ENCODE measurements around the gene SNRPD3.

SNRPD3 gene

GRCh38 chr22:24532075-24532474 lies 23.7 kb upstream of the SNRPD3 start:
- no CpG with 5 or more reads among the region's 1 CpG for WGBS (ENCODE audit: insufficient coverage, insufficient read length)
- no peaks in the 10 kb centered on the region for H3K27me3 ChIP-seq (ENCODE audit: control insufficient read depth, insufficient read depth, low read length)
- H3K27ac ChIP-seq (ENCODE audit: low read length): no peak overlapping the region
- no peaks in the 10 kb centered on the region for H3K9me3 ChIP-seq (ENCODE audit: control insufficient read depth, insufficient read depth, low read length)
- no peaks in the 10 kb centered on the region for H3K36me3 ChIP-seq (ENCODE audit: control insufficient read depth, insufficient read depth, low read length)
- no peak for DNase-seq (ENCODE audit: low read depth, low spot score)
- no peak overlapping the region for H3K4me3 ChIP-seq (ENCODE audit: low read length)
- 0 out of 2 replicates have a peak, but pooled peaks cover 1% of the 10 kb centered on the region for H3K4me1 ChIP-seq (ENCODE audit: control insufficient read depth, insufficient read depth, low read length)

GRCh38 chr22:24535348-24535747 lies 20.5 kb upstream of the SNRPD3 start:
- Histone ChIP-seq H3K4me3 (ENCODE audit: low read length) (no peak overlapping the region), H3K4me1 (ENCODE audit: control insufficient read depth, insufficient read depth, low read length) (0 out of 2 replicates have a peak, but pooled peaks cover 1% of the 10 kb centered on the region), H3K9me3 (ENCODE audit: control insufficient read depth, insufficient read depth, low read length) (no peaks in the 10 kb centered on the region), H3K36me3 (ENCODE audit: control insufficient read depth, insufficient read depth, low read length) (no peaks in the 10 kb centered on the region), H3K27ac (ENCODE audit: low read length) (no peak overlapping the region), H3K27me3 (ENCODE audit: control insufficient read depth, insufficient read depth, low read length) (no peaks in the 10 kb centered on the region)
- WGBS (ENCODE audit: insufficient coverage, insufficient read length): no CpG with 5 or more reads among the region's 4 CpGs
- no peak for DNase-seq (ENCODE audit: low read depth, low spot score)

GRCh38 chr22:24536089-24536488 lies 19.7 kb upstream of the SNRPD3 start:
- no peak for DNase-seq (ENCODE audit: low read depth, low spot score)
- Histone ChIP-seq H3K36me3 (ENCODE audit: control insufficient read depth, insufficient read depth, low read length) (no peaks in the 10 kb centered on the region), H3K27ac (ENCODE audit: low read length) (no peak overlapping the region), H3K4me3 (ENCODE audit: low read length) (no peak overlapping the region), H3K9me3 (ENCODE audit: control insufficient read depth, insufficient read depth, low read length) (no peaks in the 10 kb centered on the region), H3K4me1 (ENCODE audit: control insufficient read depth, insufficient read depth, low read length) (0 out of 2 replicates have a peak, but pooled peaks cover 1% of the 10 kb centered on the region), H3K27me3 (ENCODE audit: control insufficient read depth, insufficient read depth, low read length) (no peaks in the 10 kb centered on the region)
- WGBS (ENCODE audit: insufficient coverage, insufficient read length): no CpG with 5 or more reads among the region's 3 CpGs

GRCh38 chr22:24540470-24540869 lies 15.3 kb upstream of the SNRPD3 start:
- no peak for DNase-seq (ENCODE audit: low read depth, low spot score)
- WGBS (ENCODE audit: insufficient coverage, insufficient read length): no CpG with 5 or more reads among the region's 2 CpGs
- H3K9me3 ChIP-seq (ENCODE audit: control insufficient read depth, insufficient read depth, low read length): no peaks in the 10 kb centered on the region
- no peak overlapping the region for H3K4me3 ChIP-seq (ENCODE audit: low read length)
- no peaks in the 10 kb centered on the region for H3K27me3 ChIP-seq (ENCODE audit: control insufficient read depth, insufficient read depth, low read length)
- H3K36me3 ChIP-seq (ENCODE audit: control insufficient read depth, insufficient read depth, low read length): peaks cover 20% of the 10 kb centered on the region
- no peaks in the 10 kb centered on the region for H3K4me1 ChIP-seq (ENCODE audit: control insufficient read depth, insufficient read depth, low read length)
- no peak overlapping the region for H3K27ac ChIP-seq (ENCODE audit: low read length)

- no peaks in the 10 kb centered on the region for H3K27me3 ChIP-seq (ENCODE audit: control insufficient read depth, insufficient read depth, low read length)
- H3K27ac ChIP-seq (ENCODE audit: low read length): no peak overlapping the region
- no peak overlapping the region for H3K4me3 ChIP-seq (ENCODE audit: low read length)
- H3K9me3 ChIP-seq (ENCODE audit: control insufficient read depth, insufficient read depth, low read length): no peaks in the 10 kb centered on the region
- no peaks in the 10 kb centered on the region for H3K4me1 ChIP-seq (ENCODE audit: control insufficient read depth, insufficient read depth, low read length)
- peaks cover 26% of the 10 kb centered on the region for H3K36me3 ChIP-seq (ENCODE audit: control insufficient read depth, insufficient read depth, low read length)
- DNase-seq (ENCODE audit: low read depth, low spot score): no peak
- no CpG with 5 or more reads among the region's 6 CpGs for WGBS (ENCODE audit: insufficient coverage, insufficient read length)
These were observed 13.9 kb upstream of the SNRPD3 start for GRCh38 chr22:24541681-24542515.

GRCh38 chr22:24542641-24543040 lies 13.2 kb upstream of the SNRPD3 start:
- Histone ChIP-seq H3K27me3 (ENCODE audit: control insufficient read depth, insufficient read depth, low read length) (no peaks in the 10 kb centered on the region), H3K9me3 (ENCODE audit: control insufficient read depth, insufficient read depth, low read length) (no peaks in the 10 kb centered on the region), H3K36me3 (ENCODE audit: control insufficient read depth, insufficient read depth, low read length) (peaks cover 31% of the 10 kb centered on the region), H3K4me3 (ENCODE audit: low read length) (no peak overlapping the region), H3K27ac (ENCODE audit: low read length) (no peak overlapping the region), H3K4me1 (ENCODE audit: control insufficient read depth, insufficient read depth, low read length) (no peaks in the 10 kb centered on the region)
- no peak for DNase-seq (ENCODE audit: low read depth, low spot score)
- WGBS (ENCODE audit: insufficient coverage, insufficient read length): no CpG with 5 or more reads among the region's 9 CpGs

GRCh38 chr22:24543185-24543601 lies 12.6 kb upstream of the SNRPD3 start:
- Histone ChIP-seq H3K4me1 (ENCODE audit: control insufficient read depth, insufficient read depth, low read length) (no peaks in the 10 kb centered on the region), H3K27me3 (ENCODE audit: control insufficient read depth, insufficient read depth, low read length) (no peaks in the 10 kb centered on the region), H3K36me3 (ENCODE audit: control insufficient read depth, insufficient read depth, low read length) (peaks cover 35% of the 10 kb centered on the region), H3K4me3 (ENCODE audit: low read length) (no peak overlapping the region), H3K27ac (ENCODE audit: low read length) (no peak overlapping the region), H3K9me3 (ENCODE audit: control insufficient read depth, insufficient read depth, low read length) (no peaks in the 10 kb centered on the region)
- WGBS (ENCODE audit: insufficient coverage, insufficient read length): no CpG with 5 or more reads among the region's 7 CpGs
- DNase-seq (ENCODE audit: low read depth, low spot score): no peak

- H3K27ac ChIP-seq (ENCODE audit: low read length): no peak overlapping the region
- DNase-seq (ENCODE audit: low read depth, low spot score): no peak
- H3K36me3 ChIP-seq (ENCODE audit: control insufficient read depth, insufficient read depth, low read length): peaks cover 37% of the 10 kb centered on the region
- no peak overlapping the region for H3K4me3 ChIP-seq (ENCODE audit: low read length)
- H3K4me1 ChIP-seq (ENCODE audit: control insufficient read depth, insufficient read depth, low read length): no peaks in the 10 kb centered on the region
- no CpG with 5 or more reads among the region's 11 CpGs for WGBS (ENCODE audit: insufficient coverage, insufficient read length)
- H3K9me3 ChIP-seq (ENCODE audit: control insufficient read depth, insufficient read depth, low read length): no peaks in the 10 kb centered on the region
- no peaks in the 10 kb centered on the region for H3K27me3 ChIP-seq (ENCODE audit: control insufficient read depth, insufficient read depth, low read length)
These were observed 12.0 kb upstream of the SNRPD3 start for GRCh38 chr22:24543679-24544243.

- no CpG with 5 or more reads among the region's 4 CpGs for WGBS (ENCODE audit: insufficient coverage, insufficient read length)
- H3K36me3 ChIP-seq (ENCODE audit: control insufficient read depth, insufficient read depth, low read length): peaks cover 20% of the 10 kb centered on the region
- no peak overlapping the region for H3K27ac ChIP-seq (ENCODE audit: low read length)
These were observed 7.0 kb upstream of the SNRPD3 start for GRCh38 chr22:24548812-24549211.

GRCh38 chr22:24550028-24550901 lies 5.5 kb upstream of the SNRPD3 start:
- Histone ChIP-seq H3K27me3 (ENCODE audit: control insufficient read depth, insufficient read depth, low read length) (no peaks in the 10 kb centered on the region), H3K4me1 (ENCODE audit: control insufficient read depth, insufficient read depth, low read length) (no peaks in the 10 kb centered on the region), H3K36me3 (ENCODE audit: control insufficient read depth, insufficient read depth, low read length) (peaks cover 18% of the 10 kb centered on the region), H3K27ac (ENCODE audit: low read length) (no peak overlapping the region), H3K4me3 (ENCODE audit: low read length) (no peak overlapping the region), H3K9me3 (ENCODE audit: control insufficient read depth, insufficient read depth, low read length) (no peaks in the 10 kb centered on the region)
- no CpG with 5 or more reads among the region's 8 CpGs for WGBS (ENCODE audit: insufficient coverage, insufficient read length)
- no peak for DNase-seq (ENCODE audit: low read depth, low spot score)

More at GRCh38 chr22:24548812-24549211, 7.0 kb upstream of the SNRPD3 start:
- Histone ChIP-seq H3K4me1 (ENCODE audit: control insufficient read depth, insufficient read depth, low read length) (no peaks in the 10 kb centered on the region), H3K27me3 (ENCODE audit: control insufficient read depth, insufficient read depth, low read length) (no peaks in the 10 kb centered on the region), H3K4me3 (ENCODE audit: low read length) (no peak overlapping the region), H3K9me3 (ENCODE audit: control insufficient read depth, insufficient read depth, low read length) (no peaks in the 10 kb centered on the region)
- no peak for DNase-seq (ENCODE audit: low read depth, low spot score)

All from iPS DF 6.9 (cell line).